GM12865 (cell line): ENCODE measurements around the gene TENM4.

ENCODE experiments used
- DNase-seq: peaks from one replicate; pipeline ENCODE4 v3.0.0; 2010; ENCODE audit warnings: low read depth
- H3K4me3 ChIP-seq: 2 replicates; pipeline ENCODE4 v1.5.1; 2011; ENCODE audit warnings: mild to moderate bottlenecking, low read depth, low read length, control low read depth
- TF ChIP-seq, protein P1 (sequence below): IDR thresholded peaks from 2 replicates; pipeline ENCODE4 v1.5.1; 2011; ENCODE audit warnings: low read length, control low read depth, low read depth, inconsistent platforms; ENCODE audit not compliant: insufficient read depth; ENCODE audit errors: missing control alignments

Gene TENM4

DNA sequence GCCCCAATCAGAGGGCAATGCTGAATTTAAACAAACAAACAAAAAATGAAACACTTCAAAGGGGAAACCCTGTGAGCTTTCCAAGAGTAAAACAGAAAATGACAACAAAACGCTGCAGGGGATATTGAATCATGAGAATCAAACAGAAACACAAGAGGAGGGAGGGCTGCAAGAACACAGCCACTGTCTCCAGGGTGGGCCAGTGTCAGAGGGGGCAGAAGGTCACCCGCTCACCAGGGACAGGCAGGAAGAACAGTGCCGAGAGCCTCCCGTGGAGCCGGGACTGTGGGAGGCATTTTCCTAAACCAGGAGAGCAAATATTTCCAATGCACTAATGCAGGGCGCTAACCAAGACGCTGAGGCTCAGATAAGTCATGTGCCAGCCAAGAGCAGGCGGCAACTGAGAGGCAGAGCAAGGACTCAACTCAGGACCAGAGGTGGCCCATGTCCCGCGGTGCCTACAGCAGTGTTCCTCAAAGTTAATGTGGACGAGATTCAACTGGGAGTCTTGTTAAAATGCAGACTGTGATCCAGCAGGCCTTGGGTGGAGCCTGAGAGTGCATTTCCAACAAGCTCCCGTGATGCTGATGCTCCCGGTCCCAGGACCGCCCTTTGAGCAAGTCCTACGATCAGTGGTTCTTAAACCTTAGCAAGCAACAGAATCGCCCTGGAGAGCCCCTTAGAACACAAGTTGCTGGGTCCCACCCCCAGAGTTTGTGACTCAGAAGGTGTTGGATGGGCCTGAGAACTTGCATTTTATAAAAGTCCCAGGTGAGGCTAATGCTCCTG is 197.2 kb downstream of the TENM4 start:
- TF ChIP-seq, protein P1, sequence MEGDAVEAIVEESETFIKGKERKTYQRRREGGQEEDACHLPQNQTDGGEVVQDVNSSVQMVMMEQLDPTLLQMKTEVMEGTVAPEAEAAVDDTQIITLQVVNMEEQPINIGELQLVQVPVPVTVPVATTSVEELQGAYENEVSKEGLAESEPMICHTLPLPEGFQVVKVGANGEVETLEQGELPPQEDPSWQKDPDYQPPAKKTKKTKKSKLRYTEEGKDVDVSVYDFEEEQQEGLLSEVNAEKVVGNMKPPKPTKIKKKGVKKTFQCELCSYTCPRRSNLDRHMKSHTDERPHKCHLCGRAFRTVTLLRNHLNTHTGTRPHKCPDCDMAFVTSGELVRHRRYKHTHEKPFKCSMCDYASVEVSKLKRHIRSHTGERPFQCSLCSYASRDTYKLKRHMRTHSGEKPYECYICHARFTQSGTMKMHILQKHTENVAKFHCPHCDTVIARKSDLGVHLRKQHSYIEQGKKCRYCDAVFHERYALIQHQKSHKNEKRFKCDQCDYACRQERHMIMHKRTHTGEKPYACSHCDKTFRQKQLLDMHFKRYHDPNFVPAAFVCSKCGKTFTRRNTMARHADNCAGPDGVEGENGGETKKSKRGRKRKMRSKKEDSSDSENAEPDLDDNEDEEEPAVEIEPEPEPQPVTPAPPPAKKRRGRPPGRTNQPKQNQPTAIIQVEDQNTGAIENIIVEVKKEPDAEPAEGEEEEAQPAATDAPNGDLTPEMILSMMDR, result no peak
- no peak overlapping the region for H3K4me3 ChIP-seq
- DNase-seq, result no peak

DNA sequence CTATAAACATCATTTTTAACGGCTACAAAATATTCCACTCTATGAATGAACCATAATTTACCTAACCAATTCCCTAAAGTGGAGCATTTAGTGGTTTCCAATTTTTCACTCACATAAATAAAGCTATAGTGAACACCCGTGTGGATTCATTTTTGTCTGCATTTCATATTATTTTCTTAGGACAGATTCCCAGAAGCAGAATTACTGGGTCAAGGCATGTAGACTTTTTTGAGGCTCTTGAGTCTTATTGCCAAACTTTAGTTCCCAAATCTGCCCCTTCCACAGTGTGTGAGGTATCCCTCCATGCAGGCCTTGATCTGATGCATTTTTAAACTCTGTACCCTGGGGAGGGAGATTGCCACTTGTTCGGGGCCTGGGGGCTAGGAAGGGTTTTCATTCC is 198.2 kb downstream of the TENM4 start:
- H3K4me3 ChIP-seq, result no peak overlapping the region
- no peak for DNase-seq
- TF ChIP-seq, protein P1, result no peak

GRCh38 chr11:79241852-79242241 is 199.0 kb downstream of the TENM4 start:
- TF ChIP-seq, protein P1, result no peak
- no peak overlapping the region for H3K4me3 ChIP-seq
- DNase-seq, result no peak

DNA sequence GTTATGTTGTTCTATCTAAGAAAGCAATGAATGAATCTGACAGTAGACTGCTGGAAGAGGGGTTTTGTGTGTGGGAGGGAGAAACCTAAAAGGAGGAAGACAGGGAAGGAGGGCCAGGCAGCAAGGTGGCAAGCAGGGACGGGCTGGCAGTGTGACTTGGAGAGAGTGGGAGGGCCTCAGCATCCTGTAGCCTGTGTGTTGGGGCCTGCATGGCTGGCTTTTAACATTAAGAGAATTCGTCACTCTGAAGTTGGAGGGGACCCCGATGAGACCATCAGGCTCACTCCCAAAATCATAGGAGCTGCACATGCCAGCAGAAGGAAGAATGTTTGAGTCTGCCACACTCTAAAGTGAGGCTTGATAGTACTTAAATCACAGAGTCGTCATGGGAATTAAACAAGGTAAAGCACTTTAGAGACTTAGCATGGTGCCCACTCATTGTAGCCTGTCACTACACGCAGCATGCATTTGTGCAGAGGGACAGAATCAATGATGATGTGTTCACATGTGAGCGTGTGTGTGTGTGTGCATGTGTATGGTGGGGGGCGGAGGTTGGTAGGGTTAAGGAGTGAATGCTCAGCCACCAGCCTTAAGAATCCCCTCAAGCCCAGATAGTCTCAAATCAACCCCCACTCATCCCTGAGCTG is 199.5 kb downstream of the TENM4 start:
- TF ChIP-seq, protein P1, result no peak
- H3K4me3 ChIP-seq, result no peak overlapping the region
- no peak for DNase-seq

DNA sequence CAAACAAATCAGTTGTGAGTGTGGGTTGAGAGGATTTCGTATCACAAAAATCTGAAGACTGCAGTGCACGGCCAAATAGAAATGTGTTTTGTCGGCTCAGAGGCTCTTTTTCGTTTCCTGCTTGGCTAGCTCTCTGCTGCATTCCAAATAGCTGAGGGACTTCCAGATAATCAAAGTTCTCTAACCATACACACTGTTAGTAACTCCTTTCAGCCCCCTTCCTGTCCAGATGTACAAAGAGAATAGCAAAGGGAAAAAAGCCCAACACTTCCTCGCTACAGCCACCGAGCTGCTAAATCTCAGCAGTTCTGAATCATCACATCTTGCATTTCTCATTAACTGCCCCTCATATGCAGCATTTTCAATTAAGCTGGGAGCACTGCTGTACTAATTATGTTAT is 203.1 kb downstream of the TENM4 start:
- no peak overlapping the region for H3K4me3 ChIP-seq
- TF ChIP-seq, protein P1, result no peak
- DNase-seq, result no peak

- TF ChIP-seq, protein P1, result no peak
- no peak for DNase-seq
- no peak overlapping the region for H3K4me3 ChIP-seq
Measured at GRCh38 chr11:79237091-79237490, 203.7 kb downstream of the TENM4 start.
